Skeletal muscle tissue (tissue), 4 donors: Measurements from ENCODE around the gene NSUN7. TPM values are rescaled to one million over a fixed set of nuclear protein-coding genes. Genes with fewer than 3 reads are reported as not detected.

ENCODE experiments used
- H3K27ac ChIP-seq: one replicate; pipeline ENCODE4 v1.7.0; 2013; ENCODE audit warnings: mild to moderate bottlenecking, low read depth, low read length, inconsistent platforms
- H3K27me3 ChIP-seq, 3 donors: one replicate each; pipeline ENCODE4 v1.7.0; 2013; ENCODE audit warnings: low read length in 3 of 3; ENCODE audit not compliant: control insufficient read depth in 3 of 3, insufficient read depth in 3 of 3
- H3K36me3 ChIP-seq, 3 donors: one replicate each; pipeline ENCODE4 v1.7.0; 2013; ENCODE audit warnings: low read length in 3 of 3; ENCODE audit not compliant: control insufficient read depth in 3 of 3, insufficient read depth in 3 of 3
- H3K4me1 ChIP-seq, 3 donors: one replicate each; pipeline ENCODE4 v1.7.0; 2013; ENCODE audit warnings: low read length in 3 of 3, mild to moderate bottlenecking in 3 of 3; ENCODE audit not compliant: control insufficient read depth in 3 of 3, insufficient read depth in 3 of 3
- H3K4me3 ChIP-seq, 3 donors: one replicate each; pipeline ENCODE4 v1.7.0; 2013; ENCODE audit warnings: low read length in 3 of 3
- H3K9ac ChIP-seq, 3 donors: one replicate each; pipeline ENCODE4 v1.7.0; 2013; ENCODE audit warnings: low read length in 3 of 3, mild to moderate bottlenecking in 3 of 3, moderate library complexity in 2 of 3, low read depth in 1 of 3
- H3K9me3 ChIP-seq, 3 donors: one replicate each; pipeline ENCODE4 v1.7.0; 2013; ENCODE audit warnings: low read length in 3 of 3; ENCODE audit not compliant: control insufficient read depth in 3 of 3
- total RNA-seq: library from RNA; depleted of rRNA; stranded (reverse); fragments of >200 nt; gene quantifications from one replicate; pipeline ENCODE4 v1.2.3, GENCODE V29; 2014
- donor health status: Osteomylitis.

NSUN7 gene
- total RNA-seq, 1 donor from 2014 or later: 2.6 TPM

DNA sequence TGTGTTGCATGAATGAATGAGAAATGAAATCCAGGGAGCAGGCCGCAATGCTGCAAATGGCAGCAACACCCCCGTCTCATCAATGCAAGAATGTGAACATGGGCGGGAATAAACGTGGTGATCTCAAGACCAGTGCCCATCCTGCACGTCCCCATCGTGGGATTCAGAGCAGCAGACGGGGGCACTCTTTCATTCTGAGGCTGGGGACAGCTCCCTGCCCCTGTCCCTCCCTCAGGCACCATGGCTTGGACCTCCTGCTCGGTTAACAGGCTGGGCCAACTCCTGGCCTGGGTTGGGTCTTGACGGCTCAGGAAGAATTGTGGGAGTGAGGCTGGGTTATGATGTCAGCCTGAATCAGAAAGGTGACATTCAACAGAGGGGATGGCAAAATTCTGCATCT, 78.9 kb downstream of the NSUN7 start:
- H3K36me3 ChIP-seq: peaks cover 38 to 52% (median 39%) of the 10 kb centered on the region in 3 donors
- H3K27me3 ChIP-seq: no peaks in the 10 kb centered on the region
- no peak overlapping the region for H3K4me3 ChIP-seq
- no peak overlapping the region for H3K27ac ChIP-seq
- H3K4me1 ChIP-seq: peaks cover 0 to 6% (median 0%) of the 10 kb centered on the region in 3 donors
- H3K9me3 ChIP-seq: no peaks in the 10 kb centered on the region
- H3K9ac ChIP-seq: no peak overlapping the region

DNA sequence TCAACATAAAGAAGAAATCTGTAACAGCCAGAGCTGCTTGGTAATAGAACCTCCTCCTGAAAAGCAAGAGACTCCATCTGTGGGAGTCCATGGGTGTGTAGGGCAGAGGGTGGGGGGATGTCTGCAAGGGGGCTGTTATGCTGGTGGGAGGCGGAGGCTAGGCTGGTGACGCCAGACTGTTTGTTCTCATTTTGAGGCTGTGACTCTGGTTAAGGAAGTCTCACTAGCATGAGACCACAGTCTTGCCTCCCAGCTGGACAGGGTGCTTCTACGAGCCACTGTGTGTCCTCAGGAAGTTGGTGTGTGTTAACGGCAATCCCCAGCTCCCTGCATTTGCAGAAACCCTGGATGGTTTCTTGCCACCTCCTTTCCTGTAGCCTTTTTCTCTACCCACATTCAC, 79.8 kb downstream of the NSUN7 start:
- peaks cover 0 to 6% (median 0%) of the 10 kb centered on the region in 3 donors for H3K4me1 ChIP-seq
- H3K27ac ChIP-seq: no peak overlapping the region
- no peaks in the 10 kb centered on the region for H3K27me3 ChIP-seq
- H3K4me3 ChIP-seq: no peak overlapping the region
- H3K9me3 ChIP-seq: no peaks in the 10 kb centered on the region
- peaks cover 37 to 46% (median 38%) of the 10 kb centered on the region in 3 donors for H3K36me3 ChIP-seq
- no peak overlapping the region for H3K9ac ChIP-seq

DNA sequence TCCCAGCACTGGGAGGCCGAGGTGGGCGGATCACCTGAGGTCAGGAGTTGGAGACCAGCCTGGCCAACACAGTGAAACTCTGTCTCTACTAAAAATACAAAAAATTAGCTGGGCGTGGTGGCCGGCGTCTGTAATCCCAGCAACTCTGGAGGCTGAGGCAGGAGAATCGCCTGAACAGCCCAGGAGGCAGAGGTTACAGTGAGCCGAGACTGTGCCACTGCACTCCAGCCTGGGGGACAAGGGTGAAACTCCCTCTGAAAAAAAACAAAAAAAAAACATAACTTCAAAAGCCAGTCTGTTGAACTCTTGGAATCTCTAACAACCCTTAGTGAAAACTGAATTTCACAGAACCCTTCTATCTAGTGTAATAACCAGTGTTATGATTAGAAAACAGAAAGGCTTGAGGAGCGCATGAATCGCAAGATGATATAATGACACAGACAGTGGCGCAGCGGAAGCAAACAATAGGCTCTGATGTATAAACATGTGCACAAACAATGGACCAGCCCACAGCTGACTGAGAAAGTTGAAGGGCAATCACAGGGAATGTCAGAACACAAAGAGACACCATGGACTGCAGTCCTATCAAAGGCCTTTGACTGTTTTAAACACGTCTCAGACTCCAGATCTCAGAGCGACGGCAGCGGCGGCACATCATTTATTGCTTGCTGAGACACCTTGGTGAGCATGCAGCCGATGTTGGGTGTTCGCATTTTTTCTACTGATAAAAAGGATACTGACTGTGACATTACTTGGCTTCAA, 81.6 kb downstream of the NSUN7 start:
- no peak overlapping the region for H3K4me3 ChIP-seq
- no peaks in the 10 kb centered on the region for H3K27me3 ChIP-seq
- H3K4me1 ChIP-seq: peaks cover 0 to 14% (median 0%) of the 10 kb centered on the region in 3 donors
- H3K9me3 ChIP-seq: no peaks in the 10 kb centered on the region
- no peak overlapping the region for H3K9ac ChIP-seq
- H3K36me3 ChIP-seq: peaks cover 25 to 40% (median 36%) of the 10 kb centered on the region in 3 donors
- no peak overlapping the region for H3K27ac ChIP-seq

DNA sequence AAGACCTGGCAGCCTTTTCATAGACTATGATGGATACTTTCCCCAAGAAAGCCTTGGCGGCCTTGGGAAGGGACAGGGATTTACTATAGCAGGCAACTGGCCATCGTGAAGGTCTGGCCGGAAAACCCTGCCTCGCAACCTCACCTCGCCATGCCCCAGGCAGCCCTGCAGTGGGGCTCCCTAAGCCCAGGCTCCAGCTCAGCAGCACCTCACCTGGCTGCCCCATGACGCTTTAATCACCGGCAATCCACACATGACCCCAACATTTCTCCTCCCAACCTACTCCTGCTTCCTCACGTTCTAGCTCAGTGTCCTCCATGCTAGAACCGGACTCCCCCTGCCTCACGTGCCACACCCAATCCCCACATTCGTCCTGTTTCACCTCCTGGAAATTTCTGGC, 82.4 kb downstream of the NSUN7 start:
- H3K4me1 ChIP-seq: peaks cover 3 to 22% (median 5%) of the 10 kb centered on the region in 3 donors
- no peak overlapping the region for H3K9ac ChIP-seq
- H3K27me3 ChIP-seq: no peaks in the 10 kb centered on the region
- H3K4me3 ChIP-seq: no peak overlapping the region
- H3K36me3 ChIP-seq: peaks cover 25 to 36% (median 29%) of the 10 kb centered on the region in 3 donors
- H3K9me3 ChIP-seq: no peaks in the 10 kb centered on the region
- H3K27ac ChIP-seq: no peak overlapping the region

DNA sequence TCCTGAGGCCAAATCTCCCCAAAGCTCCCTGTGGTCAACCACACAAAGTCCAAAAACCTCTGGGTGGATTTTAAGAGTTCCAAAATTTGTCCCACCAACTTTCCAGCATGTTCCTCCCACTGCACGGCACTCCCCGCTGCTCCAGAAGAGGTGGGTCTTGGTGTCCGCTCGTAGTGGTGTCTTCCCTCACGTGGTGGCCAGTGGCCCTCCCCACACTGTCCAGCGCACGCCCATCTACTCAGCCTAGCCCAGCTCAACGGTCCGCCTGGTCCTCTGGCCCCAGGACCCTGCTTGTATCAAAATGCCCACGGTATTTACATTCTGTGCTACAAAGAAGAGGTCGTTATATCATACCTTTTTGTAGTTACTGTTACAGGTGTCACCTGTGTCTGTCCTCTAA, 83.5 kb downstream of the NSUN7 start:
- H3K36me3 ChIP-seq: peaks cover 22 to 32% (median 26%) of the 10 kb centered on the region in 3 donors
- H3K9me3 ChIP-seq: no peaks in the 10 kb centered on the region
- no peaks in the 10 kb centered on the region for H3K27me3 ChIP-seq
- H3K4me3 ChIP-seq: no peak overlapping the region
- H3K9ac ChIP-seq: no peak overlapping the region
- peaks cover 9 to 27% (median 10%) of the 10 kb centered on the region in 3 donors for H3K4me1 ChIP-seq
- no peak overlapping the region for H3K27ac ChIP-seq

DNA sequence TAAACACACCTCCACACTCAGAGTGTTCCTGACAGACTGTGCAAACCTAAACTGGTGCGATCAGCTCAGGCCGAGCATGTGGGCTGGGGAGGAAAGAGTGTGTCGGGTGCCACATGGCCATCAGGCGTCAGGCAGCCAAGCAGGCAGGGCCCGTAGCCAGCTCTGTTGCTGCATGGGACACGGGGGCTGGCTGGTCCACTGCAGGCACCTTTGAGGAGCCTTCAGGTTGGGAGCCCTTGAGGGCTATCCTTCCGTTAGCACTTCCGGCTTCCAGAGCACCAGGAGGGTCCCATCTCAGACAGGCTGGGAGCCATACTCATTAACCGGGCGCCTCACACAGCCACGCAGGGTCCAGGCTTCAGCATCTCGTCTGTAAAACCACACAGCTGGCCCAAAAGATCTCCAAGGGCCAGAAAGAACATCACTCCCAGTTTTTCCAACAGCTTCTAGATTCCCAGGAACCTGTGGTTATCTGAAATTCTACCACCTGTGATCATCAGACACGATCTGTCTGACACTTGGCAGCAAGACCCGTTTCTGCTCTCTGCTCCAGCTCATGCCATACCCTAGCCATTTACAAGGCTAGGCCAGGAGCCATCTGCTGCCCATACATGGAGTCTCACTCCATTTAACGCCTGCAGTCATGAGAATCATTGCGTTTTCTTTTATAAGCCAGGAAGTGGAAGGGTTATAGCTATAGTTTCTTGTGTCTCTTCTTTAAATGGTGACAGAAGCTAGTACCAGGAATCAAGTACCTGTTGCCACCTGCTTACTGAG, 87.5 kb downstream of the NSUN7 start:
- Histone ChIP-seq H3K36me3 (peaks cover 9 to 17% (median 10%) of the 10 kb centered on the region in 3 donors), H3K27ac (peak overlapping the region; percentile 33), H3K4me1 (peaks cover 15 to 37% (median 16%) of the 10 kb centered on the region in 3 donors), H3K4me3 (peak overlapping the region in 2 of 3 donors; percentile 29 to 45), H3K9me3 (no peaks in the 10 kb centered on the region), H3K27me3 (no peaks in the 10 kb centered on the region), H3K9ac (peak overlapping the region; percentile 3 to 43 (median 36))

DNA sequence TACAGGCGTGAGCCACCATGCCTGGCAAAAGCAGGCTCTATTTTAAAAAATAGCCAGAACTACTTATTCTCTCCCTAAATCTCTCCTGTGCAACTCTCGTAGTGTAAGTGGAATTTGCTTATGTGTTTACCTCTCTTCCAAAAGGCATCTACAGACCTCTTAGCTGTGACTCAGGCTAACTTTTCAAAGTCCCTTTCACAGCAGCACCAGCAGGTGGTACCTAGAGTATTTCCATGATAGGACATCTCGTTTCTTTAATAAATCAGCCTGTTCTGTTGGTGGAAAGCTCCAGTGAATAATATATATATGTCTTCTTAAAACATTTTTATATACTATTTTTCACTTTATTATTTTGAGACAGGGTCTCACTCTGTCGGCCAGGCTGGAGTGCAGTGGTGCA, 89.0 kb downstream of the NSUN7 start:
- Histone ChIP-seq H3K9me3 (no peaks in the 10 kb centered on the region), H3K4me3 (no peak overlapping the region), H3K4me1 (peaks cover 22 to 45% (median 23%) of the 10 kb centered on the region in 3 donors), H3K9ac (no peak overlapping the region), H3K36me3 (peaks cover 2 to 13% (median 3%) of the 10 kb centered on the region in 3 donors), H3K27me3 (no peaks in the 10 kb centered on the region), H3K27ac (no peak overlapping the region)

DNA sequence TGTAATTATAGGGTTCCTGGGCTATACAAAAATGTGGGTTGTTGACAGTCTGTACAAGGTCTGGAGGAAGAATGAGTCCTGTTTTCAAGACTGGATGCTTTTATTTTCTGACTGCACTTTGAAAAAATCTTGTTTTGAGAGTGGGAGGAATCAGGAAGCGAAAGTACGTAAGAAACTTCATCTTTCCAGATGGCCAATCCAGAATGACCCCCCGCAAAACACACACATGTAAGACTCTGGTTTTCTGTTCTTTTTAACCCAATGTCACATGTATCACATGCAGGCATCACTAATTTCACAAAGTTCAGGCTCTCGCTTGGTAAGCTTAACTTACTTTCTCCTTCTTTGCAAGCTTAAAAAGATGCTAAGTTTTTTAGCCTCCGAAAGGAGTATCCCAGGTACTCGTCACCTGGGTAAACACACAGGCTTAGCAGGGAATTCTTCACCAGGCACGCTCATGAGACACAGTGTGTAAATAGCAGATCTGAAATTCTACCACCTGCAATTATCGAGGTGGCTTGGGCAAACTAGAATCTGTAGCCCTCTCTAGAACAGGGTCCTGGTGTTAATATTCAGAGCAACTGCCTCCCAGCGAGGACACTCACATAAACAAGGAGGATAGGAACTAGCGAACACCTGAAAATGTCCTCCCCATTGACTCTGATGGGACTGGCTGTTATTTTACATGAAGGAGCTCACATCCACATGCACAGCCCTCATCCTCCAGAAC, 90.7 kb downstream of the NSUN7 start:
- H3K27me3 ChIP-seq: no peaks in the 10 kb centered on the region
- H3K27ac ChIP-seq: peak overlapping the region; percentile 91
- peaks cover 35 to 56% (median 37%) of the 10 kb centered on the region in 3 donors for H3K4me1 ChIP-seq
- H3K9ac ChIP-seq: peak overlapping the region in 2 of 3 donors; percentile 1 to 46
- peak overlapping the region in 2 of 3 donors; percentile 15 to 51 for H3K4me3 ChIP-seq
- H3K36me3 ChIP-seq: peaks cover 2 to 5% (median 3%) of the 10 kb centered on the region in 3 donors
- H3K9me3 ChIP-seq: no peaks in the 10 kb centered on the region

DNA sequence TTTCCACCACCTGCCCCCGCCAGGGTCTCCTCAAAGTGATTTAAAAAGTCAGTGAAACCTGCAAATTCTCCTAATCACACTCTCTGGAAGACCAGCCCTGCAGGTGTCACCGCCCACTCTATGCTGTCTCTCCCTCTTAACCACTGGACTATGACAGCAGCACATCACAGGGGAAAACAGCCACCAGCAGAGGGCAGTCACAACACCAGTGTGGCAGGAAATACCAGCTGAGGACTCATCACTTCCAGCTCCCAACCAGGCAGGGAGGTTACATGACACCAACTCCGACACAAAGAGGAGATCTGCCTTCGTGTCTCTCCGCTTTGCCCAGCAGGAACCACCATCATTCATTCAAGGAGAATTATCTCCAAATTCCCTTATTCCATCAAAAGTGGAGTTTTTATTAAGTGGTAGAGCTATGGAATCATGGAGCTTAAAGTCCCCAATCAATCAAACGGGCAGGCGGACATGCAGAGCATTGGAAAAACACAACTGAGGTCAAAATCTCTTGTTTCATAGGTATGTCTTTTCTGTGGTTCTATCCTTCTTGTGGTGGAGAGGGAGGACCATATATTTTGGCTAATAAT, 91.3 kb downstream of the NSUN7 start:
- H3K4me3 ChIP-seq: peak overlapping the region in 2 of 3 donors; percentile 51 to 73
- H3K9me3 ChIP-seq: no peaks in the 10 kb centered on the region
- peaks cover 0 to 3% (median 2%) of the 10 kb centered on the region in 3 donors for H3K36me3 ChIP-seq
- peaks cover 38 to 53% (median 39%) of the 10 kb centered on the region in 3 donors for H3K4me1 ChIP-seq
- H3K27me3 ChIP-seq: no peaks in the 10 kb centered on the region
- peak overlapping the region; percentile 91 for H3K27ac ChIP-seq
- peak overlapping the region in 2 of 3 donors; percentile 29 to 46 for H3K9ac ChIP-seq
